Esophagus squamous epithelium (tissue), 5 donors: ENCODE results near the gene B4GALT5. TPM values are rescaled to one million over a fixed set of nuclear protein-coding genes. Genes with fewer than 3 reads are reported as not detected.

Experiments
- DNase-seq: peaks from one replicate; lab custom pipeline; 2025; lab: John Stamatoyannopoulos, UW
- H3K27ac ChIP-seq, 4 donors: fragments of 200-600 bp; sonication (generic); one replicate each; pipeline ENCODE4 v1.5.1; 2016 to 2019; ENCODE audit warnings: mild to moderate bottlenecking in 1 of 4
- H3K27me3 ChIP-seq, 4 donors: fragments of 200-600 bp; sonication (generic); 1 replicate in 3 of 4; 2 replicates in 1 of 4; pipeline versions ENCODE4 v1.5.1 to v1.6.0; 2017 to 2021; ENCODE audit warnings: antibody characterized with exemption in 1 of 4
- H3K36me3 ChIP-seq, 3 donors: fragments of 200-600 bp; sonication (generic); one replicate each; pipeline ENCODE4 v1.5.1; 2016 to 2019
- H3K4me1 ChIP-seq, 3 donors: fragments of 200-600 bp; sonication (generic); one replicate each; pipeline ENCODE4 v1.5.1; 2017 to 2019
- H3K4me3 ChIP-seq, 4 donors: fragments of 200-600 bp; sonication (generic); 1 replicate in 3 of 4; 2 replicates in 1 of 4; pipeline ENCODE4 v1.5.1; 2016 to 2019; ENCODE audit warnings: mild to moderate bottlenecking in 2 of 4, moderate library complexity in 1 of 4
- H3K9me3 ChIP-seq, 3 donors: fragments of 200-600 bp; sonication (generic); one replicate each; pipeline ENCODE4 v1.5.1; 2016 to 2019
- CTCF ChIP-seq, 6 experiments: fragments of 450-650 bp in 4 of 6; fragments of 200-600 bp in 2 of 6; sonication (generic) in 2 of 6; IDR thresholded peaks; one replicate each; pipeline ENCODE4 v1.5.1; 2016 to 2019; ENCODE audit warnings: antibody characterized with exemption in 6 of 6, mild to moderate bottlenecking in 4 of 6, moderate library complexity in 4 of 6
- POLR2A ChIP-seq, 4 donors: fragments of 450-650 bp; IDR thresholded peaks; one replicate each; pipeline ENCODE4 v1.6.1; 2017; ENCODE audit warnings: antibody characterized with exemption in 4 of 4, mild to moderate bottlenecking in 4 of 4, moderate library complexity in 3 of 4
- whole genome bisulfite sequencing, 2 donors: methylation state at CpG; one replicate each; pipeline ENCODE4 v1.1.5; 2018; 5-methylcytosine and 5-hydroxymethylcytosine counted together
- intact Hi-C: fragments of 100-400 bp; cut with DNase I; formaldehyde crosslinking; loops from one replicate; pipeline ENCODE4 v1.15.0; 2022
- total RNA-seq, 4 donors: library from RNA; depleted of rRNA; stranded (reverse); fragments of >200 nt; gene quantifications; one replicate each; pipeline ENCODE4 v1.1.0, GENCODE V29; 2016
- donor health status: DM: yes; HTN: yes; CAD: no.

Gene B4GALT5
- total RNA-seq, 4 donors from 2014 or later: 24.1 to 34.2 (median 25.7) TPM

GRCh38 chr20:49668181-49668877 lies 45.3 kb downstream of the B4GALT5 start:
- 76 to 83% methylated on average over 11 to 12 of the region's 12 CpGs for WGBS, 2 donors
- TF ChIP-seq CTCF (IDR thresholded peaks at IDR 0.05) (no peak), POLR2A (IDR thresholded peaks at IDR 0.05) (no peak)
- intact Hi-C loops: no loop called here
- H3K4me3 ChIP-seq: no peak overlapping the region
- H3K27ac ChIP-seq: no peak overlapping the region
- H3K4me1 ChIP-seq: peaks cover 0 to 66% (median 21%) of the 10 kb centered on the region in 3 donors
- H3K27me3 ChIP-seq: no peaks in the 10 kb centered on the region
- DNase-seq: no peak
- H3K9me3 ChIP-seq: no peaks in the 10 kb centered on the region
- H3K36me3 ChIP-seq: no peaks in the 10 kb centered on the region

- no peak overlapping the region for H3K27ac ChIP-seq
- no peaks in the 10 kb centered on the region for H3K9me3 ChIP-seq
- H3K27me3 ChIP-seq: no peaks in the 10 kb centered on the region
- peaks cover 3 to 66% (median 31%) of the 10 kb centered on the region in 3 donors for H3K4me1 ChIP-seq
- intact Hi-C loops: no loop called here
- H3K4me3 ChIP-seq: no peak overlapping the region
- 62 to 67% methylated on average over 3 of the region's 3 CpGs for WGBS, 2 donors
- TF ChIP-seq CTCF (IDR thresholded peaks at IDR 0.05) (no peak), POLR2A (IDR thresholded peaks at IDR 0.05) (no peak)
- no peak for DNase-seq
- no peaks in the 10 kb centered on the region for H3K36me3 ChIP-seq
These were observed 46.8 kb downstream of the B4GALT5 start for GRCh38 chr20:49666911-49667310.

- TF ChIP-seq CTCF (IDR thresholded peaks at IDR 0.05) (no peak), POLR2A (IDR thresholded peaks at IDR 0.05) (no peak)
- Histone ChIP-seq H3K27me3 (no peaks in the 10 kb centered on the region), H3K27ac (no peak overlapping the region), H3K36me3 (no peaks in the 10 kb centered on the region), H3K9me3 (no peaks in the 10 kb centered on the region), H3K4me3 (no peak overlapping the region), H3K4me1 (peaks cover 4 to 66% (median 31%) of the 10 kb centered on the region in 3 donors)
- WGBS, 2 donors: 88 to 93% methylated on average over 7 of the region's 7 CpGs
- no peak for DNase-seq
- intact Hi-C loops: no loop called here
These were observed 47.9 kb downstream of the B4GALT5 start for GRCh38 chr20:49665796-49666195.

GRCh38 chr20:49664612-49665313 lies 48.9 kb downstream of the B4GALT5 start:
- Histone ChIP-seq H3K27ac (no peak overlapping the region), H3K4me1 (peaks cover 4 to 66% (median 30%) of the 10 kb centered on the region in 3 donors), H3K36me3 (no peaks in the 10 kb centered on the region), H3K9me3 (no peaks in the 10 kb centered on the region), H3K4me3 (no peak overlapping the region), H3K27me3 (no peaks in the 10 kb centered on the region)
- TF ChIP-seq POLR2A (IDR thresholded peaks at IDR 0.05) (no peak), CTCF (IDR thresholded peaks at IDR 0.05) (no peak)
- no peak for DNase-seq
- intact Hi-C loops: no loop called here
- 91 to 100% methylated on average over 3 of the region's 3 CpGs for WGBS, 2 donors

- no peak for TF ChIP-seq CTCF (IDR thresholded peaks at IDR 0.05)
- TF ChIP-seq POLR2A (IDR thresholded peaks at IDR 0.05): no peak
- H3K4me3 ChIP-seq: no peak overlapping the region
- intact Hi-C loops: no loop called here
- H3K4me1 ChIP-seq: peaks cover 10 to 66% (median 25%) of the 10 kb centered on the region in 3 donors
- no peak overlapping the region for H3K27ac ChIP-seq
- no peaks in the 10 kb centered on the region for H3K9me3 ChIP-seq
- H3K36me3 ChIP-seq: no peaks in the 10 kb centered on the region
- DNase-seq: no peak
- no peaks in the 10 kb centered on the region for H3K27me3 ChIP-seq
These were observed 50.6 kb downstream of the B4GALT5 start for GRCh38 chr20:49663112-49663511.
